Small intestine (tissue), 7 donors: ENCODE measurements around the gene WNT1. TPM values are rescaled to one million over a fixed set of nuclear protein-coding genes. Genes with fewer than 3 reads are reported as not detected.

Experiments
- DNase-seq, 2 donors: peaks; one replicate each; pipeline versions ENCODE4 v3.0.0 to v3.0.0-alpha.2; 2013
- FAIRE-seq: peaks from 2 replicates; lab custom pipeline; 2012; peaks lifted over from hg19 to GRCh38; lab: Jason Lieb, UNC
- H3K27ac ChIP-seq, 3 donors: one replicate each; pipeline ENCODE4 v1.5.1; 2013; ENCODE audit warnings: low read length in 2 of 3, mild to moderate bottlenecking in 2 of 3, control low read depth in 1 of 3, inconsistent platforms in 1 of 3, low read depth in 1 of 3, moderate library complexity in 1 of 3
- H3K27me3 ChIP-seq, 3 donors: one replicate each; pipeline ENCODE4 v1.6.1; 2013; ENCODE audit warnings: low read length in 3 of 3, inconsistent platforms in 1 of 3; ENCODE audit not compliant: control insufficient read depth in 3 of 3, insufficient read depth in 3 of 3
- H3K36me3 ChIP-seq, 3 donors: one replicate each; pipeline ENCODE4 v1.6.1; 2013; ENCODE audit warnings: low read length in 3 of 3, inconsistent platforms in 1 of 3, low read depth in 1 of 3, mild to moderate bottlenecking in 1 of 3, moderate library complexity in 1 of 3; ENCODE audit not compliant: control insufficient read depth in 3 of 3, insufficient read depth in 2 of 3
- H3K4me1 ChIP-seq, 3 donors: one replicate each; pipeline ENCODE4 v1.6.1; 2013; ENCODE audit warnings: low read length in 2 of 3, inconsistent platforms in 1 of 3, low read depth in 1 of 3, mild to moderate bottlenecking in 1 of 3, moderate library complexity in 1 of 3; ENCODE audit not compliant: control insufficient read depth in 3 of 3, insufficient read depth in 2 of 3
- H3K4me3 ChIP-seq, 3 donors: one replicate each; pipeline ENCODE4 v1.5.1; 2013; ENCODE audit warnings: low read length in 3 of 3, control low read depth in 1 of 3, inconsistent platforms in 1 of 3, low read depth in 1 of 3, mild to moderate bottlenecking in 1 of 3, moderate library complexity in 1 of 3
- H3K9me3 ChIP-seq, 2 donors: one replicate each; pipeline ENCODE4 v1.6.1; 2013; ENCODE audit warnings: low read depth in 1 of 2, low read length in 1 of 2; ENCODE audit not compliant: control insufficient read depth in 2 of 2, insufficient read depth in 1 of 2
- WGBS, 3 donors: extraction: QIAGEN DNeasy Blood & Tissue Kit; methylation state at CpG; one replicate each; pipeline ENCODE4 v1.1.7; 2013; 5-methylcytosine and 5-hydroxymethylcytosine counted together
- polyA plus RNA-seq, 4 donors: library from polyadenylated mRNA; stranded (reverse) in 3 of 4; unstranded in 1 of 4; fragments of 200-250 nt in 3 of 4; fragments of 120-200 nt in 1 of 4; gene quantifications; one replicate each; pipeline versions ENCODE4 v1.2.1 to v1.2.3, GENCODE V29; 2013
- donor health status: healthy with polysubstance abuse.
- donor health status: control.
- donor health status: control.
- donor health status: Bipolar disorder and iron deficiency.
- donor health status: healthy.

Gene WNT1
- polyA plus RNA-seq, 4 donors = 0.07 TPM; not detected in 3

- no peak for DNase-seq
- peaks cover 0 to 15% (median 0%) of the 10 kb centered on the region in 3 donors for H3K36me3 ChIP-seq
- H3K27me3 ChIP-seq = no peaks in the 10 kb centered on the region
- peaks cover 3 to 14% (median 6%) of the 10 kb centered on the region in 3 donors for H3K4me1 ChIP-seq
- no peak overlapping the region for H3K27ac ChIP-seq
- 71 to 94% (median 89%) methylated on average over 3 of the region's 3 CpGs for WGBS, 3 donors
- FAIRE-seq = no peak
- H3K4me3 ChIP-seq = peak overlapping the region in 1 of 3 donors; percentile 0
- no peaks in the 10 kb centered on the region for H3K9me3 ChIP-seq
Measured at GRCh38 chr12:48954841-48955501, 23.2 kb upstream of the WNT1 start.

- FAIRE-seq (no peak), DNase-seq (peak; percentile 78 to 86)
- Histone ChIP-seq H3K4me3 (peak overlapping the region; percentile 92 to 98 (median 97)), H3K36me3 (peaks cover 0 to 6% (median 0%) of the 10 kb centered on the region in 3 donors), H3K27me3 (no peaks in the 10 kb centered on the region), H3K27ac (peak overlapping the region; percentile 52 to 87 (median 86)), H3K9me3 (no peaks in the 10 kb centered on the region), H3K4me1 (peaks cover 3 to 14% (median 6%) of the 10 kb centered on the region in 3 donors)
- 1 to 3% (median 1%) methylated on average over 27 to 29 of the region's 29 CpGs for WGBS, 3 donors
Measured at GRCh38 chr12:48956279-48957140, 21.6 kb upstream of the WNT1 start.

GRCh38 chr12:48957141-48958048, 20.7 kb upstream of the WNT1 start, which contains the start of gene ARF3:
Gene ARF3, minus strand, starts transcription at chr12:48957487. Its CDS starts 16,392 bp downstream, at chr12:48941095.
- Histone ChIP-seq H3K9me3 (no peaks in the 10 kb centered on the region), H3K27me3 (no peaks in the 10 kb centered on the region), H3K36me3 (peaks cover 0 to 5% (median 0%) of the 10 kb centered on the region in 3 donors), H3K4me1 (peaks cover 3 to 14% (median 6%) of the 10 kb centered on the region in 3 donors), H3K27ac (peak within 1 kb of the TSS; percentile 52 to 87 (median 86)), H3K4me3 (peak within 1 kb of the TSS; percentile 92 to 98 (median 97))
- FAIRE-seq (no peak), DNase-seq (peak; percentile 92 to 98)
- 0 to 1% (median 1%) methylated on average over 49 to 58 of the region's 58 CpGs for WGBS, 3 donors

- 7 to 13% (median 10%) methylated on average over 3 of the region's 3 CpGs for WGBS, 3 donors
- Histone ChIP-seq H3K4me3 (peak overlapping the region; percentile 92 to 98 (median 97)), H3K4me1 (peaks cover 3 to 14% (median 6%) of the 10 kb centered on the region in 3 donors), H3K27me3 (no peaks in the 10 kb centered on the region), H3K36me3 (peaks cover 0 to 2% (median 0%) of the 10 kb centered on the region in 3 donors), H3K27ac (peak overlapping the region in 2 of 3 donors; percentile 4 to 54), H3K9me3 (no peaks in the 10 kb centered on the region)
- DNase-seq (peak in 1 of 2 donors; percentile 59), FAIRE-seq (no peak)
Measured at GRCh38 chr12:48958049-48958388, 20.1 kb upstream of the WNT1 start.

GRCh38 chr12:48960834-48961233, 17.3 kb upstream of the WNT1 start:
- H3K4me1 ChIP-seq = peaks cover 2 to 12% (median 3%) of the 10 kb centered on the region in 3 donors
- H3K27ac ChIP-seq = no peak overlapping the region
- WGBS, 3 donors = 68 to 80% (median 69%) methylated on average over 3 of the region's 3 CpGs
- H3K27me3 ChIP-seq = peaks cover 0 to 12% (median 0%) of the 10 kb centered on the region in 3 donors
- no peaks in the 10 kb centered on the region for H3K9me3 ChIP-seq
- H3K4me3 ChIP-seq = no peak overlapping the region
- DNase-seq (no peak), FAIRE-seq (no peak)
- H3K36me3 ChIP-seq = no peaks in the 10 kb centered on the region

GRCh38 chr12:48961331-48961730, 16.8 kb upstream of the WNT1 start:
- Histone ChIP-seq H3K27ac (no peak overlapping the region), H3K36me3 (no peaks in the 10 kb centered on the region), H3K27me3 (peaks cover 0 to 17% (median 0%) of the 10 kb centered on the region in 3 donors), H3K4me1 (peaks cover 0 to 9% (median 0%) of the 10 kb centered on the region in 3 donors), H3K4me3 (no peak overlapping the region), H3K9me3 (no peaks in the 10 kb centered on the region)
- DNase-seq (no peak), FAIRE-seq (no peak)
- WGBS, 3 donors = 63 to 80% (median 72%) methylated on average over 4 of the region's 4 CpGs

GRCh38 chr12:48961801-48962200, 16.3 kb upstream of the WNT1 start:
- FAIRE-seq = no peak
- Histone ChIP-seq H3K4me3 (no peak overlapping the region), H3K27ac (no peak overlapping the region), H3K36me3 (no peaks in the 10 kb centered on the region), H3K4me1 (peaks cover 0 to 9% (median 0%) of the 10 kb centered on the region in 3 donors), H3K9me3 (no peaks in the 10 kb centered on the region), H3K27me3 (peaks cover 0 to 18% (median 0%) of the 10 kb centered on the region in 3 donors)
- DNase-seq = no peak
